ENCODE measurements around the gene SLC25A53.

GRCh38 chrX:104104676-104105075 is 52.1 kb downstream of the SLC25A53 start:
- TF ChIP-seq CTCF (conservative IDR thresholded peaks at IDR 0.05; ENCODE audit: low read length) (no peak), EZH2phosphoT487 (IDR thresholded peaks at IDR 0.05; ENCODE audit: borderline replicate concordance, low read depth, low read length) (no peak)
